ENCODE measurements around the gene ARL4C. TPM values are rescaled to one million over a fixed set of nuclear protein-coding genes. Genes with fewer than 3 reads are reported as not detected.
A peak's percentile ranks its signal among the peaks of the same experiment; 100 is the strongest.

Gene ARL4C
- total RNA-seq, 3 donors from 2014 or later: 10.4 to 24.2 (median 23.7) TPM

GRCh38 chr2:234492717-234493485 lies 4.0 kb downstream of the ARL4C start:
- DNase-seq: no peak
- no peaks in the 10 kb centered on the region for H3K9me3 Mint-ChIP-seq
- peaks cover 19% of the 10 kb centered on the region for H3K36me3 Mint-ChIP-seq (ENCODE audit: insufficient read depth)
- peaks cover 64% of the 10 kb centered on the region for H3K4me1 Mint-ChIP-seq (ENCODE audit: low read depth)
- no peaks in the 10 kb centered on the region for H3K27me3 Mint-ChIP-seq (ENCODE audit: low read depth)
- no peak for ATAC-seq
- peak overlapping the region; percentile 94 for H3K4me3 Mint-ChIP-seq

GRCh38 chr2:234491897-234492296 lies 5.0 kb downstream of the ARL4C start:
- Mint-ChIP-seq H3K27me3 (ENCODE audit: low read depth) (no peaks in the 10 kb centered on the region), H3K4me3 (peak overlapping the region; percentile 94), H3K36me3 (ENCODE audit: insufficient read depth) (peaks cover 19% of the 10 kb centered on the region), H3K9me3 (no peaks in the 10 kb centered on the region), H3K4me1 (ENCODE audit: low read depth) (peaks cover 71% of the 10 kb centered on the region)
- ATAC-seq (no peak), DNase-seq (no peak)

DNA sequence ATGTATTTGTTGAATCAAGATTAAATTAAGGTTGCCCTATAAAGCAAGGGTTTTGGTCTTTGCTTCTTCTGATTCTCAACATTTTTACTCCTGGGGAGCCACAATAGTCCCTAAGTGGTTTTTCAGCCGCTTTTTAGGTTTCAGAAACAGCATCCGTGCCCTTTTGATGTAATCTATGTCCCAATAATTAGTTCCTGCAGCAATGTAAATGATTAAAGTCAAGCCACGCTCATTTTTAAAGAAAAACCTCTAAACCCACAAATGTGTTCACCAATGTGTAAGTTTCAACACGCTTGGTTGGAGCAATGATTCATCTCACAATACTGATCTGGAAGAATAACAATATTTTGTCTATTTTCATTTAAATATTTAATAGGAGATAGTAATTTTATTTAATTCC lies 5.6 kb downstream of the ARL4C start:
- H3K4me3 Mint-ChIP-seq: peak overlapping the region; percentile 94
- DNase-seq (no peak), ATAC-seq (peak in 1 of 2 donors; percentile 6)
- peaks cover 18% of the 10 kb centered on the region for H3K36me3 Mint-ChIP-seq (ENCODE audit: insufficient read depth)
- no peaks in the 10 kb centered on the region for H3K9me3 Mint-ChIP-seq
- no peaks in the 10 kb centered on the region for H3K27me3 Mint-ChIP-seq (ENCODE audit: low read depth)
- peaks cover 77% of the 10 kb centered on the region for H3K4me1 Mint-ChIP-seq (ENCODE audit: low read depth)

DNA sequence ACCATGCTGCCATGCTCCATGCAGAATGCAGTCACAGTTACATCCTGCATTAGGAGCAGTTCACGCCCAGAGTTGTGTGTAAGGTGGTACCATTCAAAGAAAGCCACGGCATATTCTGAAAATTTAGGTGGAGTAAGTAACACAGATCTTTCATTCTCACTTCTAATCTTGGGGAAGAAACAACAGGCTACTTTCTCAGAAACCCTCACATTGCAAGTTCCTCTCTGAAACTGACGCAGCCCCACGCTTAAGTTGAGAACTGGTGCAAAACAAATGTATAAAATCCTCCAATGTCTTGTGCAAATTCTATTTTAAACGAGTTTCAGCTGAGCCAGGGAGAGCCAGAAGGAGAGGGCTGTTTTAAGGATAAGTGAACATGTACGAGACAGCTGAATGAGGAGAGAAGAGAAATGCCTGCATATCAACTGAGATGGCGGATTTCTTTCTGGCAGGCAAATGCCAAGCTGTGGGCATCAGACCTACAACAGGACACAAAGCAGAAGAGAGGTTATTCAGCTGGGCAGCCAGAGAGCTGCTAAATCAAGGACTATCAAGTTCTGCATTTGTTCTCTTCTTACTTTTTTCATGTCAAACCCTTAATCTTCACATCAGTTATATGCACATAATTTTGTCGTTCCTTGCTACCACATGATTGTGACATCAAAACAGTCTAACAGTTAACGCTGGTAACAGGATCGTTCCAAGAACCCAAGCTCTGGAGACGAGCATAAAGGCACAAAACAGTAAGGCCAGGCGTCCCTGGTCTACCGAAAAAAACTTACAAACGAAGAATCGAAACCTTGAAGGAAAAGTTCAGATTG lies 6.4 kb downstream of the ARL4C start:
- no peak for DNase-seq
- no peaks in the 10 kb centered on the region for H3K9me3 Mint-ChIP-seq
- peak; percentile 35 to 45 for ATAC-seq
- peak overlapping the region; percentile 94 for H3K4me3 Mint-ChIP-seq
- peaks cover 14% of the 10 kb centered on the region for H3K36me3 Mint-ChIP-seq (ENCODE audit: insufficient read depth)
- H3K27me3 Mint-ChIP-seq (ENCODE audit: low read depth): no peaks in the 10 kb centered on the region
- H3K4me1 Mint-ChIP-seq (ENCODE audit: low read depth): peaks cover 79% of the 10 kb centered on the region

- ATAC-seq (peak; percentile 82 to 83), DNase-seq (peak; percentile 60)
- peaks cover 8% of the 10 kb centered on the region for H3K36me3 Mint-ChIP-seq (ENCODE audit: insufficient read depth)
- H3K27me3 Mint-ChIP-seq (ENCODE audit: low read depth): no peaks in the 10 kb centered on the region
- H3K4me1 Mint-ChIP-seq (ENCODE audit: low read depth): peaks cover 92% of the 10 kb centered on the region
- peak overlapping the region; percentile 69 for H3K4me3 Mint-ChIP-seq
- no peaks in the 10 kb centered on the region for H3K9me3 Mint-ChIP-seq
These were observed 7.9 kb downstream of the ARL4C start for GRCh38 chr2:234488913-234489451.

DNA sequence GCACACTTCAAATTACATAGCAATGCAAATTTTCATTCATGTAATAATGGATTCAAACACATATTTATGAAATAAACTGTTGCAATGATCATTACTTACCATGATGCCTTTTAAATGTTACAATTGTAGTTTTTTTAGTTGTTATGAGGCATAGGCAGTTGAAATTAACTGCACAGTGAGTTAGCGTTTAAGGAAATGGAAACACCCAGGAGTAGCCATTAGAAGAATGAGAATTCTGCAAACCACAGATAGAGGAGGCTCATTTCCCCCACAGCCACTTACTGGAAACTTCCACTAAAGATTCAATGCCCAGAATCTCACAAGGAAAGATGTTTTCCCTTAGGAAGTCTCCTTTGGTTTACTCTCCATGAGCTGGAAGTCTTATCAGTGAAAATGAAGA lies 8.4 kb downstream of the ARL4C start:
- H3K27me3 Mint-ChIP-seq (ENCODE audit: low read depth): no peaks in the 10 kb centered on the region
- H3K4me1 Mint-ChIP-seq (ENCODE audit: low read depth): peaks cover 97% of the 10 kb centered on the region
- ATAC-seq (no peak), DNase-seq (no peak)
- no peaks in the 10 kb centered on the region for H3K9me3 Mint-ChIP-seq
- H3K4me3 Mint-ChIP-seq: peak overlapping the region; percentile 69
- H3K36me3 Mint-ChIP-seq (ENCODE audit: insufficient read depth): peaks cover 8% of the 10 kb centered on the region

DNA sequence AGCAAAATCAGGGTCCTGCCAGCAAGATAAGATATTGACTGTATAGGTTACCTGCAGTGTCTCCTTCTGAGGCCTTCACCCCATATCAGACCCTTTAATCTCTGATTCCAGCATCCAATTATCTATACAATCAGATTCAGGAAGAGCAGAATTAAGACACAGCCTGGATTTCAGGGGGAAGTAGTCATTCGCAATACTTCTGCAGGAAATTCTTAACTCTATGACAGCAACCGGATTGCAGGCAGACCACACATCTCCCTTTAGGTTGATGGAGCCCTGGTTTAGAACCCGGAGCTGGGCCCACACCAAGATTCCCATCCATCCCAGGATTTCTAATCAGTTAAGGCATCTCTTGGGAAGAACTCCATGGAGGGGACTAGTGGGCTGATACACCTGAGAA lies 9.5 kb downstream of the ARL4C start:
- DNase-seq (no peak), ATAC-seq (no peak)
- Mint-ChIP-seq H3K9me3 (no peaks in the 10 kb centered on the region), H3K36me3 (ENCODE audit: insufficient read depth) (no peaks in the 10 kb centered on the region), H3K4me3 (no peak overlapping the region), H3K4me1 (ENCODE audit: low read depth) (peaks cover 95% of the 10 kb centered on the region), H3K27me3 (ENCODE audit: low read depth) (no peaks in the 10 kb centered on the region)

DNA sequence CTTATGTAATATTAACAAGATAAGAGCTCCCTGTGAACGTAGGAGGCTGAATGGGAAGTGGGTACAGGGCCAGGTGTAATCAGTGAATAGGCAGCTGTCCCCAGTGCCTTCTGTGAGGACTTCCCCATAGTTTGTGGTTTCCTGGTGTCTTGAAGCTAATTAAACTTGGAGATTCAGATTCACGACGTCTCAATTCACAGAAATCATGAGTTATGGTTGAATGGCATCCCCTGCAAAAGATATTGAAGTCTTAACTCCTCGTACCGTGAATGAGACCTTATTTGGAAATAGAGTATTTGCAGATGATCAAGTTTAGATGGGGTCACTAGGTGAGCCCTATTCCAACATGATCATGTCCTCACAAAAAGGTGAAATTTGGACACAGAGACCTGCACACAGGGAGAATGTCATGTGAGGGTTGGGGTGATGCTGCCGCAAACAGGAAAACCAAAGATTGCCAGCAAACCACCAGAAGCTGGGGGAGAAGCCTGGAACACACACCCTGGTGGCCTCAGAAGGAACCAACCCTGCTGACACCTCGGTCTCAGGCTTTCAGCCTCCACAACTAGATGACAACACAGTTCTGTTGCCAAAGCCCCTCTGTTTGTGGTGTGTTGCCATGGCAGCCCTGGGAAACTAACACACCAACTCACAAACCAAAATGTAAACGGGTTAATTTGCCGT lies 13.2 kb downstream of the ARL4C start:
- peak; percentile 62 for DNase-seq
- no peaks in the 10 kb centered on the region for H3K36me3 Mint-ChIP-seq (ENCODE audit: insufficient read depth)
- H3K27me3 Mint-ChIP-seq (ENCODE audit: low read depth): no peaks in the 10 kb centered on the region

GRCh38 chr2:234481301-234481700 lies 15.6 kb downstream of the ARL4C start:
- peaks cover 77% of the 10 kb centered on the region for H3K4me1 Mint-ChIP-seq (ENCODE audit: low read depth)
- peaks cover 2% of the 10 kb centered on the region for H3K36me3 Mint-ChIP-seq (ENCODE audit: insufficient read depth)
- no peaks in the 10 kb centered on the region for H3K27me3 Mint-ChIP-seq (ENCODE audit: low read depth)
- DNase-seq (no peak), ATAC-seq (no peak)
- no peaks in the 10 kb centered on the region for H3K9me3 Mint-ChIP-seq
- no peak overlapping the region for H3K4me3 Mint-ChIP-seq

More for the DNA sequence above, 13.2 kb downstream of the ARL4C start:
- Mint-ChIP-seq H3K9me3 (no peaks in the 10 kb centered on the region), H3K4me3 (peak overlapping the region; percentile 54), H3K4me1 (ENCODE audit: low read depth) (peaks cover 87% of the 10 kb centered on the region)
- ATAC-seq: peak; percentile 75 to 79

GRCh38 chr2:234480337-234480736 lies 16.5 kb downstream of the ARL4C start:
- ATAC-seq: no peak
- Mint-ChIP-seq H3K9me3 (no peaks in the 10 kb centered on the region), H3K4me1 (ENCODE audit: low read depth) (peaks cover 75% of the 10 kb centered on the region), H3K4me3 (no peak overlapping the region), H3K27me3 (ENCODE audit: low read depth) (no peaks in the 10 kb centered on the region), H3K36me3 (ENCODE audit: insufficient read depth) (peaks cover 2% of the 10 kb centered on the region)
- no peak for DNase-seq

DNA sequence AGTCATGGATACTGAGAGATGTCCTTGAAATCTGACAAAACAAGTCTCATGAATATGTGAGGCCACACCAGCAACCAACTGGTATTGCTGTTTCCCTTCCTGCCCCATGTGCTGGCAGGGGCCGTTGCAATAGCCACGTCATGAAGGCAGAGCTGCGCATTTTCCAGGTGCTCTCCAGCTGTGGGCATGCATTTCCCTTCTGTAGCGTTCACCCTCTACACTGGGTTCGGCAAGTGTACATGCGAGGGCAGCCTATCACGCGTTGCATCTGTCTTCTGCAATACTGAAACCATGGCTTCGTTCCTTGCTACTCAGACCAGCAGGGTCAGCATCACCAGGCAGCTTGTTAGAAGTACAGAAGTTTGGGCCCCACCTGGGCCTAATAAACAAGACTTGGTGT lies 17.4 kb downstream of the ARL4C start:
- Mint-ChIP-seq H3K4me3 (no peak overlapping the region), H3K4me1 (ENCODE audit: low read depth) (peaks cover 75% of the 10 kb centered on the region)
- no peak for ATAC-seq

GRCh38 chr2:234478121-234478858 lies 18.6 kb downstream of the ARL4C start:
- Mint-ChIP-seq H3K4me1 (ENCODE audit: low read depth) (peaks cover 71% of the 10 kb centered on the region), H3K27me3 (ENCODE audit: low read depth) (no peaks in the 10 kb centered on the region), H3K36me3 (ENCODE audit: insufficient read depth) (peaks cover 2% of the 10 kb centered on the region), H3K4me3 (no peak overlapping the region), H3K9me3 (no peaks in the 10 kb centered on the region)
- ATAC-seq (peak; percentile 73 to 83), DNase-seq (peak; percentile 46)

More for the DNA sequence above, 17.4 kb downstream of the ARL4C start:
- DNase-seq: no peak
- H3K27me3 Mint-ChIP-seq (ENCODE audit: low read depth): no peaks in the 10 kb centered on the region
- H3K36me3 Mint-ChIP-seq (ENCODE audit: insufficient read depth): peaks cover 2% of the 10 kb centered on the region
- H3K9me3 Mint-ChIP-seq: no peaks in the 10 kb centered on the region

GRCh38 chr2:234476766-234477165 lies 20.1 kb downstream of the ARL4C start:
- H3K4me3 Mint-ChIP-seq: no peak overlapping the region
- DNase-seq: no peak
- H3K9me3 Mint-ChIP-seq: no peaks in the 10 kb centered on the region
- peaks cover 58% of the 10 kb centered on the region for H3K4me1 Mint-ChIP-seq (ENCODE audit: low read depth)
- H3K36me3 Mint-ChIP-seq (ENCODE audit: insufficient read depth): peaks cover 2% of the 10 kb centered on the region
- ATAC-seq: no peak
- H3K27me3 Mint-ChIP-seq (ENCODE audit: low read depth): no peaks in the 10 kb centered on the region

Data from activated T-cell treated with anti-CD3 and anti-CD28 coated beads, Interleukin-2, amount 50 U/mL, for 4 hours (primary cell).